GM19438 (cell line): Measurements from ENCODE around the gene FRMD8.
A peak's percentile ranks its signal among the peaks of the same experiment; 100 is the strongest.
"Not testable (repeated sequence)": the region's sequence is repeated elsewhere in the genome, so short reads cannot be mapped to it uniquely, and the experiment has no call there.

Experiments used
- ATAC-seq: cut with Tn5 transposase; IDR thresholded peaks from one replicate; pipeline ENCODE4 v1.9.1; 2021; ENCODE audit warnings: low read depth; ENCODE audit not compliant: unreplicated experiment

FRMD8 gene

GRCh38 chr11:65412271-65413076 is 26.0 kb downstream of the FRMD8 start:
- no peak for ATAC-seq

- ATAC-seq, result not testable (repeated sequence)
These were observed 26.7 kb downstream of the FRMD8 start for GRCh38 chr11:65413077-65413664.

GRCh38 chr11:65414776-65415498 is 28.5 kb downstream of the FRMD8 start:
- no peak for ATAC-seq

- ATAC-seq, result no peak
These were observed 29.3 kb downstream of the FRMD8 start for GRCh38 chr11:65415499-65416340.

- no peak for ATAC-seq
These were observed 29.9 kb downstream of the FRMD8 start for GRCh38 chr11:65416341-65416824.

- no peak for ATAC-seq
These were observed 30.6 kb downstream of the FRMD8 start for GRCh38 chr11:65416841-65417701.

GRCh38 chr11:65417702-65418430 is 31.4 kb downstream of the FRMD8 start:
- no peak for ATAC-seq

GRCh38 chr11:65418431-65418680 is 31.9 kb downstream of the FRMD8 start:
- no peak for ATAC-seq

- peak; percentile 41 for ATAC-seq
These were observed 32.4 kb downstream of the FRMD8 start for GRCh38 chr11:65418681-65419459.

- ATAC-seq, result no peak
These were observed 33.0 kb downstream of the FRMD8 start for GRCh38 chr11:65419460-65419771.

GRCh38 chr11:65419772-65420481 is 33.5 kb downstream of the FRMD8 start:
- no peak for ATAC-seq

GRCh38 chr11:65420506-65420905 is 34.1 kb downstream of the FRMD8 start:
- ATAC-seq, result no peak

- no peak for ATAC-seq
These were observed 34.7 kb downstream of the FRMD8 start for GRCh38 chr11:65420979-65421793.

- no peak for ATAC-seq
These were observed 35.6 kb downstream of the FRMD8 start for GRCh38 chr11:65421794-65422632.

GRCh38 chr11:65422633-65423515 is 36.4 kb downstream of the FRMD8 start, which contains the start of gene NEAT1:
TSS of gene NEAT1 (plus strand) at chr11:65422798.
- ATAC-seq, result no peak
